OCI-LY7 (cell line): ENCODE measurements around the gene OR10A5.

ENCODE experiments used
- EZH2phosphoT487 ChIP-seq: fragments of 200-600 bp; sonication (generic); IDR thresholded peaks from 2 replicates; pipeline ENCODE4 v1.6.1; 2018; ENCODE audit warnings: low read depth, borderline replicate concordance, mild to moderate bottlenecking, mixed run types, antibody characterized with exemption, low read length, moderate library complexity, mixed read lengths
- TF ChIP-seq, protein P1 (sequence below): fragments of 200-600 bp; sonication (generic); conservative IDR thresholded peaks from 2 replicates; pipeline ENCODE4 v1.5.1; 2014; ENCODE audit warnings: mild to moderate bottlenecking, antibody characterized with exemption, low read length, moderate library complexity, mixed read lengths

GRCh38 chr11:6876914-6877313, 31.4 kb downstream of the OR10A5 start:
- TF ChIP-seq, protein P1, sequence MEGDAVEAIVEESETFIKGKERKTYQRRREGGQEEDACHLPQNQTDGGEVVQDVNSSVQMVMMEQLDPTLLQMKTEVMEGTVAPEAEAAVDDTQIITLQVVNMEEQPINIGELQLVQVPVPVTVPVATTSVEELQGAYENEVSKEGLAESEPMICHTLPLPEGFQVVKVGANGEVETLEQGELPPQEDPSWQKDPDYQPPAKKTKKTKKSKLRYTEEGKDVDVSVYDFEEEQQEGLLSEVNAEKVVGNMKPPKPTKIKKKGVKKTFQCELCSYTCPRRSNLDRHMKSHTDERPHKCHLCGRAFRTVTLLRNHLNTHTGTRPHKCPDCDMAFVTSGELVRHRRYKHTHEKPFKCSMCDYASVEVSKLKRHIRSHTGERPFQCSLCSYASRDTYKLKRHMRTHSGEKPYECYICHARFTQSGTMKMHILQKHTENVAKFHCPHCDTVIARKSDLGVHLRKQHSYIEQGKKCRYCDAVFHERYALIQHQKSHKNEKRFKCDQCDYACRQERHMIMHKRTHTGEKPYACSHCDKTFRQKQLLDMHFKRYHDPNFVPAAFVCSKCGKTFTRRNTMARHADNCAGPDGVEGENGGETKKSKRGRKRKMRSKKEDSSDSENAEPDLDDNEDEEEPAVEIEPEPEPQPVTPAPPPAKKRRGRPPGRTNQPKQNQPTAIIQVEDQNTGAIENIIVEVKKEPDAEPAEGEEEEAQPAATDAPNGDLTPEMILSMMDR: no peak
- no peak for TF ChIP-seq EZH2phosphoT487
